ENCODE data around the gene MMAB.

MMAB gene

DNA sequence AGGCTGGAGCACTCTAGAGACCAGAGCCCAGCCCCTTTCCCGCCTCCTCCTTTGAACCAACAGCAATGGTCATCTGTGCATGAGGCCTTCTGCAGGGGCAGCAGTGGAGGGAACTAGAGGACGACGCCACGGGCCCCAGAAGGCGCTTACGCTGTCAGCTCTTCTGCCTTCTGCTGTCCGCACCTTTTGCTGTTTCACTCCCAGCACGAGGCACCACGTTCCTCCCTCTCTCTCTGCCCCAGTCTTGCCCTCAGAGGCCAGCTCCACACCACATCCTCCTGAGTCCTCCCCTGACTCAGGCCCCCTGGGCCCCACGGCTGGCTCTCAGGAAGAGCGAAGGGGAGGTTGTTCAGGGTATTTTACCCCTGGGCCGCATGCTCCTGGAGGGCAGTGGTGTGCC lies 15.5 kb downstream of the MMAB start:
- FAIRE-seq, result no peak

GRCh38 chr12:109557200-109557599 lies 16.1 kb downstream of the MMAB start:
- no peak for FAIRE-seq

- FAIRE-seq, result no peak
Observed at GRCh38 chr12:109555431-109556315, 17.6 kb downstream of the MMAB start.

GRCh38 chr12:109554761-109555160 lies 18.5 kb downstream of the MMAB start:
- FAIRE-seq, result no peak

DNA sequence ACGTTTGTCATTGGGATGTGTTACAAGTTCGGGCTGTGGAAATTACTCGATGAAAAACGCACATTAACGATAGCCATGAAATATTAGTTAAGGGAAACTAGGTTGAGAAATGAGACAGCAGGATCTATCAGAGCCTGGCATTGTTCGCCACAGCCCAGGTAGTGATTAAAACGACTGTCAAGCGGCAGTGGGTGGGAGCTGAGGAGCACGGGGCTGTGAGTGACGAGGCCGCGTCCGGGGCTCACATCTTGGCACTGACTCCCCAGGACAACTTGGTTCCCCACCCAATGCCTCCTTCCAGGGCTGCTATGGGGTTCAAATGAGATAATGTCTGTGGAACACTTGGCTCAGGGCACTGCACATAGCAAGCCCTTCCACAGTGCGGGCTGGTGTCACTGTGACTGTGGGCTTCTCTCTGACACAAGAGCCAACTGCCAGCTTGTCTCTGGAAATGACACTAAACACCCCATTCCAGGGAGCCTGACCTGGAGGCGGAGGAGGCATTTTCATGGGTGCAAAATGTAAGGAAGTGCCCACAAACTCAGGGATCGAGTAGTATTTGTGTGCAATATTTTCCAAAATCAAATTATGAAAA lies 19.3 kb downstream of the MMAB start:
- no peak for FAIRE-seq

- no peak for FAIRE-seq
Observed at GRCh38 chr12:109553483-109553882, 19.8 kb downstream of the MMAB start.

DNA sequence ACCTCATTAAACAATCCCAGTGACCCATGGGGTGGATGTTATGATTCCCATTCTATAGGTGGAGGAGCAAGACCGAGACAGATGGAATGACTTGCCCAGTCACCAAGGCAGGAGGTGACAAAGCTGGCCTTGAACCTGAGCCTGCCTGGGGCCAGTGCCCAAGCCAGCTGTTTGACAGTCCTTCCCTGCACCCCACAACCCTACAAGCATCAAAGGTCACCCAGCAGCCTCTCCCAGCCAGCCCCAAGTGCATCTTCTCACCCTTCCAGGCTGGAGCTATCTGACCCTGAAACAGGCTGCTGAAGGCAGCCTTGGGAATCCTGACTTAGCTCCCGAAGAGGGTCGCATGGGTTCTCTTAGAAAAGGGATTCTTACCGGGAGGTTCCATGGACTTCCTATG lies 20.3 kb downstream of the MMAB start:
- FAIRE-seq, result no peak

DNA sequence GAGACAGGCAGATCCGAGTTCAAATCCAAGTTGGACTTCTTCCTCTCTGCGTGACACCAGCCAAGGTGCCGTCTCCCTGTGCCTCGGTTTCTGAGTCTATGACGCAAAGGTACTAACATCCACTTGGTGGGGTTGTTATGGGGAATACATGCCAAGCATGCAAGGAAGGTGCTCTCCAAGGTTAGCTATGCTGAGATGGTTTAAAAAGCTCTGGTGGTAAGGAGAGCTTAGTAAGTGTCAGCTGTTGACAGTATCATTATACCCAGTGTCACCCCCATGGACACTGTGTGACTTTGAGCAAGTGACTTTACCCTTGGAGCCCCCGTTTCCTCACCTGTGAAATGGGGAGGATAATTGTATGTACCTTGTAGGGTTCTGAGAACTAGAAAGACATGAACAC lies 22.2 kb downstream of the MMAB start:
- no peak for FAIRE-seq

DNA sequence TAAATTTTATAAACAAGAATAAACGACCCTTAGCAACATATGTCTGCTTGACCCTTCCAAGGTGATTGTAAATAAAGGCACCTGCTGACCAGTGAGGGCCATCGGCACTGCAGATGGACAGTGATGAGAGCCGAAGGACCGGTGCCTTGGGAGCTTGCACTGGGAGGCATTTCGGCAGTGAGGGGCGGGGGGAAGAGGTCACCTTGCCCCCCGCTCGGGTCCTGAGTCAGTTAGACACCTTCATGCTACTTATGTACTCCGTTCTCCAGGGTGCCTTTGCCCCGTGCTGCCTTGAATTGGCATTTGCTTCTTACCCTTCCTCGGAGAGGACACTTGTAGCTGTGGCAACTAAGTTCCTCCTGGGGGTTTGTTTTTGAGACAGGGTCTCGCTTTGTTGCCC lies 23.0 kb downstream of the MMAB start:
- FAIRE-seq, result no peak

DNA sequence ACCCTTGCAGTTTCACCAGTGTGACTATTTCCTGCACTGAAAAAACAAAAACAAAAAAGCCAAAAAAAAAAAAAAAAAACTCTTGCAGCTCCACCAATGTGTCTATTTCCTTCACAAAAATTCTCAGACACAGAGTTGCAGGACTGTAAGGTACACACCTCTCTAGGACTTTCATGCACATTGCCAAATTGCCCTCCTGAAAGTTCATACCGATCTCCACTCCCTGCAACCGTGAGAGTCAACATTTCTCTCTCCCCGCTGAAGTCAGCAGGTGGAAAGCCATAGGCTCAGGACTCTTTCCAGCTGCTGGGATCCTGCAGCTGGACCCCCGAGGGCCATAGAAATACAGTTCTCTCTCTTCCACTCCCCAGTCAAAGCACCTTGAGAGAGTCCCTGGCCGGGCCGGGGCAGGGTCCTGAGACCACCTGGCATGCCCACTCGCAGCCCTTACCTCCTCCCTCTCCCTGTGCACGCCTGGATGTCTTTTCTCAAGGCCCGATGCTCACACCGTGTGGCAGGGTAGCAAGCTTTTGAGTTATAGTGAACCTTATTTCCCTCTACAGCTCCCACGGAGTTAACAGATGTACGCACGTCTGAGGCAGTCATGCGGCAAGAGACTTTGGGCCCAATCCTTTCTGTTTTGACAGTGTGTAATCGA lies 23.6 kb downstream of the MMAB start:
- FAIRE-seq, result no peak

DNA sequence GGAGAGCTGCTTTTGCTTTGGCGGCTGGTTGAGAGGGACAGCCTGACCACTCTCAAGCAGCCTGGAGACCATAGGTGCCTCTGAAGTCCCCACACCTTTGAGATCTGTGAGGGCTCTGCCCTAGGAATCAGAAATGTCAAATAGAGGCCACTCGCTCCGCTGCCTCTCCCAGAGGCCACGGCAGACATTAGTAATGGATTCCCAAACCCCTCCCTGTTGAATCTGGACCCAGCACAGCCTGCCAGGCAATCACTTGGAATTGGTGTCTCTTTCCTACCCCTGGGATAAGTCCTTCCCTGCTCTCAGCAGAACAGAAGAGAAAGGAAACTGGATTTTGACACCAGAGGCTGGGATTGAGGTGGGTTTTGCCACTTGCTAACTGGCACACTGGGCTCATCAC lies 25.0 kb downstream of the MMAB start:
- no peak for FAIRE-seq

DNA sequence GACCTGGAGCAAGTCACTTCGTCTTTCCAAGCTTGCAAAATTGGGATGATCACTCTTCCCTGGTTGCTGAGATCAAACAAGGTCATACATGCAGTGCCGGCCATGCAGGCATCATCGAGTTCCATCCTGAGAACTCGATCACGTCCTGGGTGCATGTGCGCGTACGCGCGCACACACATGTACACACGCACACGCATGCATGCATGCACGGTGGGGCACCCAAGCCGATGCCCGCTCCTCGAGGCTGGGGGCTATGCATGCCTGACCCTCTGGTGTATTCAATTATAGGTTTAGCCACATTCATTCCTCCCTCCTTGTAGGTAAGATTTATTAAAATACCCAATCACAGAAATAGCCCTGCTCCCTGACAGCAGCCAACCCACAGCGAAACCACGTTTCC lies 26.0 kb downstream of the MMAB start:
- FAIRE-seq, result no peak

- no peak for FAIRE-seq
Observed at GRCh38 chr12:109545826-109546225, 27.5 kb downstream of the MMAB start.

DNA sequence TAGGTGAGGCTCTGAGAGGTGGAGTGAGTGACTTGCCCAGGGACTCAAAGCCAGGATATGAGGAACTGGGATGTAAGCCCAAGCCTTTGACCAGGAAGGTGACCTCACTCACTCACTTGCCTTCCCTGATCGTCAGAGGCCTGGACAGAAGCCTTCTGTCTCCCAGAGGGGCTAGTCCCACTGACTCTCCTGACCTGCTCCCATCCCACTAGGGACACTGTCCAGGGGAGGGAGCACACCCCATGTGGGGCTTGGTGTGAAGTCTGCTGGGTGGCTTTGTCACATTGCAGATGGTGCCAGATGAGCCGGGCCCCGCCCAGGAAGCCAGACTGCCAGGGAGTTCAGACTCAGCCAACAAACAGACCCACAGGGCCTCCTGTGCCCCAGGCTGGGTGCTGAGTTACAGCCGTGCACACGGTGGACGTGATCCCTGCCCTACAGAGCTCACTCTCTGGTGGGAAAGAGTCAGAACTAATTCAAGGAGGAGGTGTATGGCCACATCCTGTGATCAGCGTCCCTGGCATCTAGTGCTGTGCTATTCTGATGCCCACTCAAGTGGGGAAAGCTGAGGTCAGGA lies 28.3 kb downstream of the MMAB start:
- FAIRE-seq, result no peak

DNA sequence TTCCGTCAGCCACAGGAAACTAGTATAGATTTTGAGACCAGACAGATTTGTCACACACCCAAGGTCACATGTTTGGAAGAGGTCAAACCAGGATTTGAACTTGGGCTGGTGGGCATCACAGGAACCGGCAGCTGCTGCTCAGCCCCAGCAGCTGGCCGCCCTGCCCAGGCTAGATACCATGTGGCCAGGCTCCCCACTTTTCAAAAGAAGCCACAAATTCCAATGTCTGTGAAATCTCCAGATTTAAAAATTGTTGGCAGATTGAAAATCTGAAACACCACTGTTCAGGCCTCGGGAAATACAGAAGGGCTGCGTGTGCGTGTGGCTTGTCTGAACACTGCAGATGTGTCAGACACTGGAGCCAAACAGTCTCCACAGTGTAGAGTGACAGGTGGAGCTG lies 30.4 kb downstream of the MMAB start:
- no peak for FAIRE-seq

DNA sequence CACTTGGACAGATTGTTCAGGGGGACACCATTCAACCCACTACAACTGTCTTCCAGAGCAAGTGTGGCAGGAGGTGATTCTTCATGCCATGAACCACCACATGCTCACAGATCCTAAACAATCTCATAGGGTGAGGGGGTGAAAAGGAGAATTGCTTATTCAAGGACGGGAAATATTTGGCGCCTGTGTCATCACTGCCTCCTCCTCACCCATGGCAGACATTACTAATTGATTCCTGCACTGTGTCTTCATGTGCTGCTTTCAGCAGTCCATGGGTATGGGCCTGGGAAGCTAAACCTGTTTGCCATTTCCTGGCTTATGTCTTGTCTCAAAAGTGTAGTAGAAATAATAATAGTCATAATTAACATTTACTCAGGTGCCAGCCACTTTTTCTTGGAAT lies 31.3 kb downstream of the MMAB start:
- no peak for FAIRE-seq

GRCh38 chr12:109541413-109541726 lies 31.9 kb downstream of the MMAB start:
- no peak for FAIRE-seq

DNA sequence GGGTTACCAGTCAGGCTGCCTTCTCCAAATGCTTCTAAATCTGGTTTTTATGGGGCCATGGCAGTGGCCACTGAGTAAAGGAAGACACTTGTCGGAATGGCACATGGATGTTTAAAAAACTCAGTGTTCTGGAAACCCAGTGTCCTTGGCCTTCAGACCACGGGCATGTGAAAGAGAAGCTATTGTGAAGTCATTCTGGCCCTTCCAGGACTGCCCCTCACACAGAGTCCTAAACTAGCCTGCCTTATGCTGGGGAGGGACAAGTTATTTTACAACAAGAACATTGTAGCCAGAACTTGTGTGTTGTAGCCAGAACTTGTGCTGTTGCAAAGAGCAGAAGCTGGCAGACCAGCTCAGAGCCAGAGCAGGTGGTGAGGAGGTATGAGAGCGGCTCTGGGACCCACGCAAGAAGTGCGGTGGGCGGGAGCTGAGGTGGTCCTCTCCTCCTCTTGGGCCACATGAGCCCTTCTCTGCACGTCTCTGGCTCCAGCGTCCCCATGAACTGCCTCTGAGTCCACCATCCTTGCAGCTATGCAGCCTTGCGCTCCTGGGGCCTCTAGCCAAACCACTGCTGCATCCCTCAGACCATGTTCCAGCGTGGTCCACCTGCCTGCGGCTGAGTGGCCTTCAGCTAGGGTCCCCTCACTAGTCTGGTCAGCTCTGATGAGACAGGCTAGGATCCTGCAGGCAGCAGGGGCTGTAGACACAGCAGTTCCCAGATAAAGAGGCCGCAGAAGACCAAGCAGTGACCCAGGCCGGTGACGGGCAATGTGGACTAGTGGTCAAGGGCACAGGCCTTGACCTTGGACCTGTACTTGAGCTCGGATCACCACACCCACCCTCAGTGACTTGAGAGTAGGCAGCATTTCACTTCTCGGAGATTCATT lies 32.5 kb downstream of the MMAB start:
- FAIRE-seq, result no peak

DNA sequence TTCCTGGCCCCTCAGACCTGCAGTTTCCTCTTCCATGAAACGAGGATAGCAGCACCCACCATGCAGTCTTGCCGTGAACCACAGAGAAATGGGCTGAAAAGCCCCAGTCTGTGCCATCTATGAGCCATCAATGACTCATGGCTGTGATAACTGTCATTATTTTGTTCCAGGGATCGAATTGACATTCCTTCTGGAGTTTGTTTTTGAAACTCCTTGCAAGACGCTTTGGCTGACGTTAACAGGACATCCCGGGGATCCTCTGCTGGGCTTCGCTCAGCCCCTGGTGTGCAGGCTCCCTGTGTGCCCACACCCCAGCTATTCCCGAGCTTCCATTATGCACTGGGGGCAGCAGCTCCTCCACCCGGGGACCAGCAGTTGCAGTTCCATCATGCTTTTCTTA lies 33.8 kb downstream of the MMAB start:
- no peak for FAIRE-seq

DNA sequence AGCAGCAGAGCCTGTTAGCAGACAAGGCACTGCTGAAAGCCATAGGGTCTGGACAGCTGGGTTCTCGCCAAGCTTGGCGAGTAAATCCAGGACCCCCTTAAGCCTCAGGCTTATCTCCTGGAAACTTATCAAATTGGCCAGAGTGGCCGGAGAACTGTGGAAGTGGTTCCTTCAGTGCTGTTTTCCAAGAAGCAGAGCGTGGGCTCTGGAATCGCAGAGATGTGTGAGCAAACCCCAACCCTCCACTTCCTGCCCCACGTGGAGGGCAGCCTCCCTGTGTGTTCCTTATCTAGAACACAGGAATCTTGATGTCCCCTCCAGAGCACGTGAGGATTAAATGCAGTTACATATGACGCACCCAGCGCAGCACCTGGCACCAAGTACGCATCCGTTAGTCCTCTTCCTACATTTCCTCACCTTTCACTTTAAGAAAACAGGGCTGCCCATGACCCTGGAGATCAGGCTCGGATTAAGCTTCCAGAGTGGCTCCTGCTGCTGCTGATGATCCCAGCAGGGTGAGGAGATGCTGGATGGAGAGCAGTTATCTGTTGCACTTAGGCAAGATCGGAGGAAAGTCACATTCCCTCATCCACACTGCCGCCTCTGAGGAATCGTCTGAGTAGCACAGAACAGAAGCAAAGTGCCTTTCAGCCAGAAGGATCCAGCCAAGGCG lies 35.0 kb downstream of the MMAB start:
- no peak for FAIRE-seq

DNA sequence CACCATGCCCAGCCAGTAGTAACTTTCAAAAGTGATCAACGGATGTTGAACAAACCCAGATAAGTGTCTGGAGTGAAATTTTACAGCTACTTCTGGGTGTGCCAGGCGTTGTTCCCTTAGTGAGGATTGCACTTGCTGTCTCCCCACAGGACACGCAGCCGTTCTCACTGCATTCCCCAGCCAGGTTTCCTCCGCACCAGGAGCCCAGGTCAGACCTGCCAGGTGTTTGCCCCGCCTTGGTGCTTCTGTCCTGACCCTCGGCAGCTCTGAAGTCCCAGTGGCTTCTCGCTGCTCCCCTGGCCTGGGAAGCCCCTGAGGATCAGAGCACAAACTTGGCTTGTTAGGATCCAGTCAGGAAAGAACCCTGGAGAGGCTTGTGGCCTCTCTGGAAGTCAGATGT lies 36.2 kb downstream of the MMAB start:
- FAIRE-seq, result no peak

DNA sequence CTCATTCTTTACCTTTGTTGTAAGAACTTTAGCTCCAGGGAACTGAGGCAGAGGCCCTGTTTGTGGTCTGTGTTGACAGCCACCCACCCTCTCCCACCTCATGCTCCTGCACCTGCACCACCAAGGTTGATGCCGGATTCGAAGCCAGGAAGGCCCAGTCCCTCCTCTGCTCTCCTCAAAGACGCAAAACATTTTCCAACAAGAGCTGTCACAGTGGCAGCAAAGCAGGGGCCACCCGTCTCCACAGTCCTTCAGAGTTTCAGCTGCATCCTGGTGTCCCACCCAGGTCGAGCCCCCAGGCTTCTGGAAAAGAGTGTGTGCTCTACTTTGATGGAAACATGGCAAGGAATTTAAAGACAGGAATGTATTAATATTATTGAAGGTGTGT lies 37.4 kb downstream of the MMAB start:
- FAIRE-seq, result no peak

Measured in A204.1 (cell line).